Ovary (tissue), 9 donors: ENCODE measurements around the gene IL10RA. TPM values are rescaled to one million over a fixed set of nuclear protein-coding genes. Genes with fewer than 3 reads are reported as not detected.

Source experiments
- DNase-seq, 5 donors: peaks; one replicate each; pipeline ENCODE4 v3.0.0-alpha.2; 2019 to 2020
- H3K27ac ChIP-seq, 2 donors: fragments of 200-600 bp; one replicate each; pipeline versions ENCODE4 v1.5.1 to v1.8.0; 2019 to 2022
- H3K27me3 ChIP-seq: fragments of 200-600 bp; one replicate; pipeline ENCODE4 v1.8.0; 2022
- H3K36me3 ChIP-seq: fragments of 200-600 bp; sonication (generic); one replicate; pipeline ENCODE4 v1.5.1; 2019
- H3K4me1 ChIP-seq: one replicate; pipeline ENCODE4 v1.8.1; 2013; ENCODE audit warnings: mild to moderate bottlenecking, moderate library complexity; ENCODE audit not compliant: insufficient read depth
- H3K4me3 ChIP-seq: fragments of 200-600 bp; sonication (generic); one replicate; pipeline ENCODE4 v1.5.1; 2017
- H3K9me3 ChIP-seq, 2 donors: fragments of 200-600 bp in 1 of 2; sonication (generic) in 1 of 2; one replicate each; pipeline versions ENCODE4 v1.5.1 to v1.8.1; 2013 to 2019; ENCODE audit warnings: mild to moderate bottlenecking in 1 of 2, moderate library complexity in 1 of 2
- EP300 ChIP-seq: sonication (generic); formaldehyde crosslinking; IDR thresholded peaks from one replicate; pipeline ENCODE4 v1.6.1; 2017; ENCODE audit warnings: antibody characterized with exemption
- POLR2A ChIP-seq: fragments of 450-650 bp; IDR thresholded peaks from one replicate; pipeline ENCODE4 v1.6.1; 2017; ENCODE audit warnings: antibody characterized with exemption, mild to moderate bottlenecking, moderate library complexity
- WGBS, 3 donors: extraction: QIAGEN DNeasy Blood & Tissue Kit in 1 of 3; methylation state at CpG; one replicate each; pipeline versions ENCODE4 v1.1.5 to v1.1.7; 2013 to 2017; 5-methylcytosine and 5-hydroxymethylcytosine counted together
- intact Hi-C, 4 donors: fragments of 100-400 bp; cut with DNase I; formaldehyde crosslinking; loops; one replicate each; pipeline versions ENCODE4 v1.11.0 to v1.15.1; 2022 to 2023
- polyA plus RNA-seq, 2 donors: library from polyadenylated mRNA; stranded (reverse); fragments of 200-250 nt in 1 of 2; fragments of 350-450 nt in 1 of 2; fragmentation: Illumina TruSeq in 1 of 2; extraction: RNeasy Lipid Tissue Mini Kit (QIAGEN cat#74804) in 1 of 2; gene quantifications; one replicate each; pipeline ENCODE4 v1.2.3, GENCODE V29; 2013 to 2014
- total RNA-seq, 7 donors: library from RNA; depleted of rRNA in 2 of 7; stranded (reverse); fragments of >200 nt in 2 of 7; fragmentation: NEBNext Ultra II Directional in 3 of 7; extraction: Animal tissue kit (Norgen Biotek cat#: 25700) in 3 of 7; gene quantifications; one replicate each; pipeline versions ENCODE4 v1.1.0 to v1.2.4, GENCODE V29; 2016 to 2023
- TF ChIP-seq, protein P1 (sequence below), 3 donors: fragments of 450-650 bp in 2 of 3; fragments of 200-600 bp in 1 of 3; IDR thresholded peaks; one replicate each; pipeline versions ENCODE4 v1.5.1 to v1.8.0; 2016 to 2022; ENCODE audit warnings: antibody characterized with exemption in 3 of 3, mild to moderate bottlenecking in 1 of 3
- donor health status: DM: no; HTN: no; CAD: no; lungs with moderate emphysema.
- donor health status: DM: no; HTN: no; CAD: no.
- donor health status: Bipolar disorder and iron deficiency.
- donor health status: DM: yes; HTN: yes; CAD: no.
- donor health status: DM: no; HTN: no; CAD: no.
- donor health status: DM: yes; HTN: yes; CAD: no.

IL10RA gene
- total and polyA plus RNA-seq, 9 donors, result 2.0 to 14.1 (median 6.7) TPM

- no peak overlapping the region for H3K4me3 ChIP-seq
- TF ChIP-seq POLR2A, result no peak
- TF ChIP-seq, protein P1, sequence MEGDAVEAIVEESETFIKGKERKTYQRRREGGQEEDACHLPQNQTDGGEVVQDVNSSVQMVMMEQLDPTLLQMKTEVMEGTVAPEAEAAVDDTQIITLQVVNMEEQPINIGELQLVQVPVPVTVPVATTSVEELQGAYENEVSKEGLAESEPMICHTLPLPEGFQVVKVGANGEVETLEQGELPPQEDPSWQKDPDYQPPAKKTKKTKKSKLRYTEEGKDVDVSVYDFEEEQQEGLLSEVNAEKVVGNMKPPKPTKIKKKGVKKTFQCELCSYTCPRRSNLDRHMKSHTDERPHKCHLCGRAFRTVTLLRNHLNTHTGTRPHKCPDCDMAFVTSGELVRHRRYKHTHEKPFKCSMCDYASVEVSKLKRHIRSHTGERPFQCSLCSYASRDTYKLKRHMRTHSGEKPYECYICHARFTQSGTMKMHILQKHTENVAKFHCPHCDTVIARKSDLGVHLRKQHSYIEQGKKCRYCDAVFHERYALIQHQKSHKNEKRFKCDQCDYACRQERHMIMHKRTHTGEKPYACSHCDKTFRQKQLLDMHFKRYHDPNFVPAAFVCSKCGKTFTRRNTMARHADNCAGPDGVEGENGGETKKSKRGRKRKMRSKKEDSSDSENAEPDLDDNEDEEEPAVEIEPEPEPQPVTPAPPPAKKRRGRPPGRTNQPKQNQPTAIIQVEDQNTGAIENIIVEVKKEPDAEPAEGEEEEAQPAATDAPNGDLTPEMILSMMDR (IDR thresholded peaks at IDR 0.05), result no peak
- no peak for DNase-seq
Measured at GRCh38 chr11:117997823-117998579, 11.8 kb downstream of the IL10RA start.

GRCh38 chr11:117998664-117999353, 12.6 kb downstream of the IL10RA start:
- H3K4me1 ChIP-seq, result peaks cover 3% of the 10 kb centered on the region
- no peak for DNase-seq
- H3K4me3 ChIP-seq, result no peak overlapping the region
- TF ChIP-seq POLR2A, result no peak
- no peak for TF ChIP-seq EP300
- TF ChIP-seq, protein P1 (IDR thresholded peaks at IDR 0.05), result no peak
- intact Hi-C loops, result no loop called here
- no peaks in the 10 kb centered on the region for H3K27me3 ChIP-seq
- no peaks in the 10 kb centered on the region for H3K9me3 ChIP-seq
- WGBS, 3 donors, result 81 to 93% (median 87%) methylated on average over 10 of the region's 10 CpGs
- no peaks in the 10 kb centered on the region for H3K36me3 ChIP-seq
- H3K27ac ChIP-seq, result no peak overlapping the region

More at GRCh38 chr11:117997823-117998579, 11.8 kb downstream of the IL10RA start:
- Histone ChIP-seq H3K27ac (no peak overlapping the region), H3K27me3 (no peaks in the 10 kb centered on the region), H3K9me3 (no peaks in the 10 kb centered on the region), H3K36me3 (no peaks in the 10 kb centered on the region), H3K4me1 (peaks cover 2% of the 10 kb centered on the region)
- intact Hi-C loops, result no loop called here
- 93 to 95% (median 94%) methylated on average over 9 of the region's 9 CpGs for WGBS, 3 donors

GRCh38 chr11:117999354-117999993, 13.3 kb downstream of the IL10RA start:
- WGBS, 3 donors, result 65 to 86% (median 79%) methylated on average over 3 of the region's 3 CpGs
- DNase-seq, result no peak
- no peaks in the 10 kb centered on the region for H3K36me3 ChIP-seq
- intact Hi-C loops, result no loop called here
- no peak overlapping the region for H3K4me3 ChIP-seq
- H3K4me1 ChIP-seq, result peaks cover 3% of the 10 kb centered on the region
- no peak overlapping the region for H3K27ac ChIP-seq
- TF ChIP-seq, protein P1 (IDR thresholded peaks at IDR 0.05), result no peak
- TF ChIP-seq EP300 (no peak), POLR2A (no peak)
- no peaks in the 10 kb centered on the region for H3K9me3 ChIP-seq
- H3K27me3 ChIP-seq, result no peaks in the 10 kb centered on the region

DNA sequence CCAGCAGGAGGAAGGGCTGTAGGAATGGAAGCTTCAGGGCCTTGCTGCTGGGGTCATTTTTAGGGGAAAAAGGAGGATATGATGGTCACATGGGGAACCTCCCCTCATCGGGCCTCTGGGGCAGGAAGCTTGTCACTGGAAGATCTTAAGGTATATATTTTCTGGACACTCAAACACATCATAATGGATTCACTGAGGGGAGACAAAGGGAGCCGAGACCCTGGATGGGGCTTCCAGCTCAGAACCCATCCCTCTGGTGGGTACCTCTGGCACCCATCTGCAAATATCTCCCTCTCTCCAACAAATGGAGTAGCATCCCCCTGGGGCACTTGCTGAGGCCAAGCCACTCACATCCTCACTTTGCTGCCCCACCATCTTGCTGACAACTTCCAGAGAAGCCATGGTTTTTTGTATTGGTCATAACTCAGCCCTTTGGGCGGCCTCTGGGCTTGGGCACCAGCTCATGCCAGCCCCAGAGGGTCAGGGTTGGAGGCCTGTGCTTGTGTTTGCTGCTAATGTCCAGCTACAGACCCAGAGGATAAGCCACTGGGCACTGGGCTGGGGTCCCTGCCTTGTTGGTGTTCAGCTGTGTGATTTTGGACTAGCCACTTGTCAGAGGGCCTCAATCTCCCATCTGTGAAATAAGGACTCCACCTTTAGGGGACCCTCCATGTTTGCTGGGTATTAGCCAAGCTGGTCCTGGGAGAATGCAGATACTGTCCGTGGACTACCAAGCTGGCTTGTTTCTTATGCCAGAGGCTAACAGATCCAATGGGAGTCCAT, 14.1 kb downstream of the IL10RA start:
- peaks cover 3% of the 10 kb centered on the region for H3K4me1 ChIP-seq
- no peak overlapping the region for H3K4me3 ChIP-seq
- no peaks in the 10 kb centered on the region for H3K27me3 ChIP-seq
- H3K27ac ChIP-seq, result no peak overlapping the region
- intact Hi-C loops, result no loop called here
- WGBS, 3 donors, result 90 to 93% (median 92%) methylated on average over 4 of the region's 4 CpGs
- TF ChIP-seq, protein P1 (IDR thresholded peaks at IDR 0.05), result no peak
- TF ChIP-seq EP300, result no peak
- TF ChIP-seq POLR2A, result no peak
- H3K36me3 ChIP-seq, result no peaks in the 10 kb centered on the region
- no peaks in the 10 kb centered on the region for H3K9me3 ChIP-seq
- DNase-seq, result no peak
